Loucy (cell line): Measurements from ENCODE around the gene BANK1.

Experiments used
- H2AFZ ChIP-seq: fragments of 200-600 bp; sonication (generic); 2 replicates; pipeline ENCODE4 v1.6.0; 2016; ENCODE audit warnings: antibody characterized with exemption, mild to moderate bottlenecking, low read length, moderate library complexity
- H3F3A ChIP-seq: fragments of 200-600 bp; 2 replicates; pipeline ENCODE4 v1.6.0; 2016; ENCODE audit warnings: antibody characterized with exemption, low read depth, mild to moderate bottlenecking
- H3K27me3 ChIP-seq: fragments of 200-600 bp; sonication (generic); 2 replicates; pipeline ENCODE4 v1.6.1; 2014; ENCODE audit warnings: low read length, mild to moderate bottlenecking; ENCODE audit not compliant: insufficient read depth, poor library complexity, severe bottlenecking
- H3K36me3 ChIP-seq: fragments of 200-600 bp; sonication (generic); 2 replicates; pipeline ENCODE4 v1.6.1; 2016; ENCODE audit warnings: low read length; ENCODE audit not compliant: insufficient read depth
- H3K4me1 ChIP-seq: fragments of 200-600 bp; sonication (generic); 2 replicates; pipeline ENCODE4 v1.5.1; 2014; ENCODE audit warnings: low read length, mild to moderate bottlenecking; ENCODE audit not compliant: insufficient read depth, poor library complexity, severe bottlenecking
- H3K4me2 ChIP-seq: fragments of 200-600 bp; sonication (generic); 2 replicates; pipeline ENCODE4 v1.6.0; 2014; ENCODE audit warnings: antibody characterized with exemption, low read length, low read depth, mild to moderate bottlenecking; ENCODE audit not compliant: poor library complexity, severe bottlenecking
- H3K4me3 ChIP-seq: fragments of 200-600 bp; sonication (generic); 2 replicates; pipeline ENCODE4 v1.5.1; 2014; ENCODE audit warnings: low read length, mild to moderate bottlenecking, mixed read lengths; ENCODE audit not compliant: poor library complexity, severe bottlenecking
- H3K79me2 ChIP-seq: fragments of 200-600 bp; sonication (generic); 2 replicates; pipeline ENCODE4 v1.6.1; 2014; ENCODE audit warnings: low read length; ENCODE audit not compliant: insufficient read depth
- H3K9ac ChIP-seq: fragments of 200-600 bp; sonication (generic); 2 replicates; pipeline ENCODE4 v1.6.0; 2014; ENCODE audit warnings: mild to moderate bottlenecking, low read depth, low read length, moderate library complexity; ENCODE audit not compliant: poor library complexity, severe bottlenecking
- H3K9me2 ChIP-seq: fragments of 200-600 bp; sonication (generic); replicated peaks from 2 replicates; pipeline ENCODE4 v1.6.1; 2016; ENCODE audit warnings: low read depth, low read length, mixed read lengths
- H3K9me3 ChIP-seq: fragments of 200-600 bp; sonication (generic); 2 replicates; pipeline ENCODE4 v1.6.1; 2014; ENCODE audit warnings: mild to moderate bottlenecking, antibody characterized with exemption, low read length, low read depth; ENCODE audit not compliant: insufficient read depth
- H4K20me1 ChIP-seq: fragments of 200-600 bp; sonication (generic); 2 replicates; pipeline ENCODE4 v1.6.0; 2014; ENCODE audit warnings: antibody characterized with exemption, low read length, mild to moderate bottlenecking; ENCODE audit not compliant: insufficient read depth, poor library complexity, severe bottlenecking
- CTCF ChIP-seq: fragments of 200-600 bp; sonication (generic); conservative IDR thresholded peaks from 2 replicates; pipeline ENCODE4 v1.5.1; 2014; ENCODE audit warnings: mild to moderate bottlenecking, antibody characterized with exemption, low read length
- EZH2phosphoT487 ChIP-seq: fragments of 200-600 bp; IDR thresholded peaks from 2 replicates; pipeline ENCODE4 v1.6.1; 2018; ENCODE audit warnings: antibody characterized with exemption, mild to moderate bottlenecking, moderate library complexity, borderline replicate concordance

BANK1 gene

DNA sequence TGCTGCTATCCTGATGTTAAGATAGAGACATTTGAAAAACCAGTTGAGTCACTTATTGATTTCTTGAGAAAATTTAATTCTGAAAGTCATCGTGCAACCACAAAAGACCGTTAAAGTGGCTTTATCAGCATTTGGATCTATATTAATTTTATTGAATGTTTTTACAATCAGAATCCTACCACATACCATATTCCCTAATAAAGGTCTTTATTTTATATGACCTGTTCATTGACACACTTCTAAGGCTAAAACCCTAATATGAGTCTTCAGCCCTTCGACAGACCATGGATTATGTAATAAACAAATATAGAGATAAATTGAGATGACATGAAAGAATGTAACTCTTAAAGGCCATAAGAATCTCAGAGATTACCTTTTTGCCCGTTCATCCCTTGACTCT lies 68.1 kb downstream of the BANK1 start:
- peaks cover 11% of the 10 kb centered on the region for H3K4me1 ChIP-seq
- no peak for TF ChIP-seq CTCF
- TF ChIP-seq EZH2phosphoT487, result no peak
- H3K9me3 ChIP-seq, result no peaks in the 10 kb centered on the region
- H3K36me3 ChIP-seq, result no peaks in the 10 kb centered on the region
- H3F3A ChIP-seq, result no peaks in the 10 kb centered on the region
- H3K9me2 ChIP-seq, result no peaks in the 10 kb centered on the region
- no peak overlapping the region for H3K9ac ChIP-seq
- no peaks in the 10 kb centered on the region for H3K79me2 ChIP-seq
- H2AFZ ChIP-seq, result no peak overlapping the region
- no peaks in the 10 kb centered on the region for H4K20me1 ChIP-seq
- H3K4me3 ChIP-seq, result no peak overlapping the region
- no peaks in the 10 kb centered on the region for H3K27me3 ChIP-seq
- H3K4me2 ChIP-seq, result no peak overlapping the region

DNA sequence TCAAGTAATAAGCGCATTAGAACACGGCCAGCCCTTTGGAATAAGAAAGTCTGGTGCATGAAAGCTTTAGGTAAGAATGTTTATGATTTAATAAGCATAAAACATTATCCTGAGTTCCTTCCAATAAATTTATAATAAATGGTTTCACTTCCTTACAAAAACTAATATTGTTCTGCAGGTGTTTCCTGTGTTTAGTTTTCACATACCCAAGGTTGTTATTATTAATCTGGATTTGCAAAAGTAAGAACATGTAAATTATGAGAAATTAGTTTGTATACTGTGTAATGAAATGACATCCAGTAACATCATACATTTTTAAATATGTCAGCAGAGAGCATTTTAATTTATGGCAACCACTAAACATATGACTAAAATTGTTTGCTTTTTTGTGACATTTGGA lies 72.1 kb downstream of the BANK1 start:
- H3F3A ChIP-seq, result no peaks in the 10 kb centered on the region
- H3K9me2 ChIP-seq, result no peaks in the 10 kb centered on the region
- TF ChIP-seq CTCF, result no peak
- no peak for TF ChIP-seq EZH2phosphoT487
- no peaks in the 10 kb centered on the region for H4K20me1 ChIP-seq
- peaks cover 11% of the 10 kb centered on the region for H3K4me1 ChIP-seq
- no peaks in the 10 kb centered on the region for H3K36me3 ChIP-seq
- no peaks in the 10 kb centered on the region for H3K9me3 ChIP-seq
- H2AFZ ChIP-seq, result no peak overlapping the region
- no peak overlapping the region for H3K9ac ChIP-seq
- no peaks in the 10 kb centered on the region for H3K79me2 ChIP-seq
- H3K4me2 ChIP-seq, result no peak overlapping the region
- no peak overlapping the region for H3K4me3 ChIP-seq
- no peaks in the 10 kb centered on the region for H3K27me3 ChIP-seq

DNA sequence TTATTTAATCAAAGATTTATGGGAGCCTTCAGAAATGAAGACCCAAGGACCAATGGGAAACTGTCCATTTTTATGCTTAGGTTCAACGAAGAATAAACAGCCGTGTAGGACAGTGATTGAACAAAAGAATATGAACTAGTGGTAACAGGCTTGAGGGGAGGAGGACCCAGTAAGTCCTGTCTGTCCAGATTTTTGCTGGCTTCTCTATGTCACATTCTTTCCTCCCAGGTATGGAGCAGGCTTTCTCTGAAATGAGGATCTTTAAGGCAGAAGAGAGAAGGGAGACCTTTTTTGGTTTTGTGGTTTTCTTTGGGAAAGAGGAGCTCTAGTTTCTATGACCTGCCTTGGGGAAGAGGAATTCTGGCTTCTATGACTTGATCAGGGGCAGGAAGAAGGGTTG lies 74.1 kb downstream of the BANK1 start:
- Histone ChIP-seq H3K4me3 (no peak overlapping the region), H3K9ac (no peak overlapping the region), H4K20me1 (no peaks in the 10 kb centered on the region), H3K9me2 (no peaks in the 10 kb centered on the region), H3K9me3 (no peaks in the 10 kb centered on the region), H2AFZ (no peak overlapping the region), H3F3A (no peaks in the 10 kb centered on the region), H3K36me3 (no peaks in the 10 kb centered on the region), H3K27me3 (no peaks in the 10 kb centered on the region), H3K4me2 (no peak overlapping the region), H3K79me2 (no peaks in the 10 kb centered on the region), H3K4me1 (peaks cover 11% of the 10 kb centered on the region)
- TF ChIP-seq EZH2phosphoT487 (no peak), CTCF (no peak)
